Measurements from ENCODE around the gene CUL7.

DNA sequence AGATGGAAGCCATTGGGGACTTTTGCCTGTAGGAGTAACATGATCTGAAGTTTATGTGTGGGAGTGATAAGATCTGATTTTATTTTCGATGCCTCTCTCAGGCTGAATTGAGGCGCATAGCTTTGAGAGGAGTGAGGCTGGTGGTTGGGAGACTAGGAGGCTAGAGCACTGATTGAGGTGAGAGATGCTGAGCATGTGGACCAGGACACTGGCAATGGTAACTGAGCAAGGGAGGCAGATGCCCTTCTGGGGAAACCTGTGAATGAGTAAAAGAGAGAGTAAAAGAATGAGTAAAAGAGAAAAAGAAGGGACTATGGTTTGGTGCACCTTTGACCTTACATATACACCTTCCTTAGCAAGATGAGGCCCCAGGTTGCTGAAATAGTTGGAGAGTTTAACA is 29.2 kb downstream of the CUL7 start:
- TF ChIP-seq, protein P1, sequence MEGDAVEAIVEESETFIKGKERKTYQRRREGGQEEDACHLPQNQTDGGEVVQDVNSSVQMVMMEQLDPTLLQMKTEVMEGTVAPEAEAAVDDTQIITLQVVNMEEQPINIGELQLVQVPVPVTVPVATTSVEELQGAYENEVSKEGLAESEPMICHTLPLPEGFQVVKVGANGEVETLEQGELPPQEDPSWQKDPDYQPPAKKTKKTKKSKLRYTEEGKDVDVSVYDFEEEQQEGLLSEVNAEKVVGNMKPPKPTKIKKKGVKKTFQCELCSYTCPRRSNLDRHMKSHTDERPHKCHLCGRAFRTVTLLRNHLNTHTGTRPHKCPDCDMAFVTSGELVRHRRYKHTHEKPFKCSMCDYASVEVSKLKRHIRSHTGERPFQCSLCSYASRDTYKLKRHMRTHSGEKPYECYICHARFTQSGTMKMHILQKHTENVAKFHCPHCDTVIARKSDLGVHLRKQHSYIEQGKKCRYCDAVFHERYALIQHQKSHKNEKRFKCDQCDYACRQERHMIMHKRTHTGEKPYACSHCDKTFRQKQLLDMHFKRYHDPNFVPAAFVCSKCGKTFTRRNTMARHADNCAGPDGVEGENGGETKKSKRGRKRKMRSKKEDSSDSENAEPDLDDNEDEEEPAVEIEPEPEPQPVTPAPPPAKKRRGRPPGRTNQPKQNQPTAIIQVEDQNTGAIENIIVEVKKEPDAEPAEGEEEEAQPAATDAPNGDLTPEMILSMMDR (conservative IDR thresholded peaks at IDR 0.05; ENCODE audit: low read length), result no peak
- no peak for TF ChIP-seq EZH2phosphoT487 (IDR thresholded peaks at IDR 0.05; ENCODE audit: borderline replicate concordance)
